GM12875 (cell line): Measurements from ENCODE around the gene ZNF730.

ENCODE experiments used
- H3K4me3 ChIP-seq: one replicate; pipeline ENCODE4 v1.5.1; 2011; ENCODE audit warnings: low read depth, low read length, control low read depth
- CTCF ChIP-seq: IDR thresholded peaks from 2 replicates; pipeline ENCODE4 v1.5.1; 2011; ENCODE audit warnings: low read depth, mild to moderate bottlenecking, control low read depth, inconsistent platforms, low read length, moderate library complexity, borderline replicate concordance; ENCODE audit not compliant: insufficient read depth

The ZNF730 gene

GRCh38 chr19:23183251-23183650 lies 66.4 kb downstream of the ZNF730 start:
- TF ChIP-seq CTCF, result no peak
- H3K4me3 ChIP-seq, result no peak overlapping the region

GRCh38 chr19:23190341-23190740 lies 73.5 kb downstream of the ZNF730 start:
- no peak for TF ChIP-seq CTCF
- no peak overlapping the region for H3K4me3 ChIP-seq
